Measurements from ENCODE around the gene NRAP. TPM values are rescaled to one million over a fixed set of nuclear protein-coding genes. Genes with fewer than 3 reads are reported as not detected.

The NRAP gene
- polyA plus RNA-seq, 1 of the 3 experiments (the other 2 are of a cell fraction): not detected

DNA sequence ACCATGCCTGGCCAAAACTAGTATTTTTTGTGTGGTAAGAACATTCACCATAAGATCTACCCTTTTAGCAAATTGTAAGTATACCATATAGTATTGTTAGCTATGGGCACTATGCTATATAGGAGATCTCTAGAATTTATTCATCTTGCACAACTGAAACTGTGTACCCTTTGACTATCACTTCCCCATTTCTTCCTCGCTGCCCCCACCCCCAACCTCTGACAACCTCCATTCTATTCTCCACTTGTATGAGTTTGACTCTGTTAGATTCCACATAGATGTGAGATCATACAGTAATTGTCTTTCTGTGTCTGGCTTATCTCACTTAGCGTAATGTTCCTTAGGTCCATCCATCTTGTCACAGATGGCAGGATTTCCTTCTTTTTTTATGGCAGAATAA, 19.5 kb upstream of the NRAP start:
- Histone ChIP-seq H3K9me3 (peaks cover 7% of the 10 kb centered on the region; the same call in 1 of the 2 replicates), H3K36me3 (replicated peaks in 1 of 2; ENCODE audit: control insufficient read depth in 1 of 2, insufficient read depth in 2 of 2, low read length in 1 of 2) (peaks cover 0 to 9% of the 10 kb centered on the region in 2 experiments), H3K9me2 (no peaks in the 10 kb centered on the region), H3K27me3 (ENCODE audit: insufficient read depth) (no peaks in the 10 kb centered on the region), H2AFZ (ENCODE audit: low read depth) (no peak overlapping the region), H3K4me1 (ENCODE audit: control insufficient read depth in 1 of 2, insufficient read depth in 2 of 2, low read depth in 1 of 2, low read length in 1 of 2) (peaks cover 0 to 6% of the 10 kb centered on the region in 2 experiments; a peak in 1 of 4 replicates), H3K4me3 (ENCODE audit: low read depth in 2 of 2, low read length in 1 of 2) (no peak overlapping the region), H3K79me2 (ENCODE audit: insufficient read depth) (peaks cover 70% of the 10 kb centered on the region), H3F3A (replicated peaks; ENCODE audit: insufficient read depth) (no peaks in the 10 kb centered on the region), H4K20me1 (ENCODE audit: insufficient read depth) (no peaks in the 10 kb centered on the region), H3K9ac (no peak overlapping the region), H3K27ac (ENCODE audit: low read depth in 2 of 2, low read length in 1 of 2) (no peak overlapping the region), H3K4me2 (no peak overlapping the region)
- TF ChIP-seq RCOR1 (IDR thresholded peaks at IDR 0.05; ENCODE audit: low read length) (no peak), RXRA (IDR thresholded peaks at IDR 0.05; ENCODE audit: borderline replicate concordance, low read depth) (no peak), CHD2 (IDR thresholded peaks at IDR 0.05; ENCODE audit: low read length, partially characterized antibody) (no peak), EP300 (IDR thresholded peaks at IDR 0.05; ENCODE audit: borderline replicate concordance in 1 of 2, low read depth in 1 of 2, low read length in 1 of 2) (no peak), TAF1 (IDR thresholded peaks at IDR 0.05; ENCODE audit: borderline replicate concordance, low read depth, low read length) (no peak), FOXJ3 (CRISPR knock-in tag; IDR thresholded peaks at IDR 0.05) (no peak), MEF2A (IDR thresholded peaks at IDR 0.05; ENCODE audit: borderline replicate concordance, low read depth) (no peak), ZBTB33 (IDR thresholded peaks at IDR 0.05; ENCODE audit: borderline replicate concordance, low read depth) (no peak)
- TF ChIP-seq, protein P1, sequence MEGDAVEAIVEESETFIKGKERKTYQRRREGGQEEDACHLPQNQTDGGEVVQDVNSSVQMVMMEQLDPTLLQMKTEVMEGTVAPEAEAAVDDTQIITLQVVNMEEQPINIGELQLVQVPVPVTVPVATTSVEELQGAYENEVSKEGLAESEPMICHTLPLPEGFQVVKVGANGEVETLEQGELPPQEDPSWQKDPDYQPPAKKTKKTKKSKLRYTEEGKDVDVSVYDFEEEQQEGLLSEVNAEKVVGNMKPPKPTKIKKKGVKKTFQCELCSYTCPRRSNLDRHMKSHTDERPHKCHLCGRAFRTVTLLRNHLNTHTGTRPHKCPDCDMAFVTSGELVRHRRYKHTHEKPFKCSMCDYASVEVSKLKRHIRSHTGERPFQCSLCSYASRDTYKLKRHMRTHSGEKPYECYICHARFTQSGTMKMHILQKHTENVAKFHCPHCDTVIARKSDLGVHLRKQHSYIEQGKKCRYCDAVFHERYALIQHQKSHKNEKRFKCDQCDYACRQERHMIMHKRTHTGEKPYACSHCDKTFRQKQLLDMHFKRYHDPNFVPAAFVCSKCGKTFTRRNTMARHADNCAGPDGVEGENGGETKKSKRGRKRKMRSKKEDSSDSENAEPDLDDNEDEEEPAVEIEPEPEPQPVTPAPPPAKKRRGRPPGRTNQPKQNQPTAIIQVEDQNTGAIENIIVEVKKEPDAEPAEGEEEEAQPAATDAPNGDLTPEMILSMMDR (IDR thresholded peaks at IDR 0.05): no peak
- TF ChIP-seq, protein P2, sequence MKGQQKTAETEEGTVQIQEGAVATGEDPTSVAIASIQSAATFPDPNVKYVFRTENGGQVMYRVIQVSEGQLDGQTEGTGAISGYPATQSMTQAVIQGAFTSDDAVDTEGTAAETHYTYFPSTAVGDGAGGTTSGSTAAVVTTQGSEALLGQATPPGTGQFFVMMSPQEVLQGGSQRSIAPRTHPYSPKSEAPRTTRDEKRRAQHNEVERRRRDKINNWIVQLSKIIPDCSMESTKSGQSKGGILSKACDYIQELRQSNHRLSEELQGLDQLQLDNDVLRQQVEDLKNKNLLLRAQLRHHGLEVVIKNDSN (IDR thresholded peaks at IDR 0.05; ENCODE audit: borderline replicate concordance, low read depth): no peak
- TF ChIP-seq, protein P3, sequence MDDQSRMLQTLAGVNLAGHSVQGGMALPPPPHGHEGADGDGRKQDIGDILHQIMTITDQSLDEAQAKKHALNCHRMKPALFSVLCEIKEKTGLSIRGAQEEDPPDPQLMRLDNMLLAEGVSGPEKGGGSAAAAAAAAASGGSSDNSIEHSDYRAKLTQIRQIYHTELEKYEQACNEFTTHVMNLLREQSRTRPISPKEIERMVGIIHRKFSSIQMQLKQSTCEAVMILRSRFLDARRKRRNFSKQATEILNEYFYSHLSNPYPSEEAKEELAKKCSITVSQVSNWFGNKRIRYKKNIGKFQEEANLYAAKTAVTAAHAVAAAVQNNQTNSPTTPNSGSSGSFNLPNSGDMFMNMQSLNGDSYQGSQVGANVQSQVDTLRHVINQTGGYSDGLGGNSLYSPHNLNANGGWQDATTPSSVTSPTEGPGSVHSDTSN (IDR thresholded peaks at IDR 0.05): no peak
- WGBS (ENCODE audit: low lambda C conversion rate): 89% methylated on average over 2 of the region's 2 CpGs
- DNase-seq: no peak
- ChIA-PET POLR2A (no interaction called here), CTCF (no interaction called here)
